ENCODE measurements around the gene ITGAX.

Gene ITGAX

DNA sequence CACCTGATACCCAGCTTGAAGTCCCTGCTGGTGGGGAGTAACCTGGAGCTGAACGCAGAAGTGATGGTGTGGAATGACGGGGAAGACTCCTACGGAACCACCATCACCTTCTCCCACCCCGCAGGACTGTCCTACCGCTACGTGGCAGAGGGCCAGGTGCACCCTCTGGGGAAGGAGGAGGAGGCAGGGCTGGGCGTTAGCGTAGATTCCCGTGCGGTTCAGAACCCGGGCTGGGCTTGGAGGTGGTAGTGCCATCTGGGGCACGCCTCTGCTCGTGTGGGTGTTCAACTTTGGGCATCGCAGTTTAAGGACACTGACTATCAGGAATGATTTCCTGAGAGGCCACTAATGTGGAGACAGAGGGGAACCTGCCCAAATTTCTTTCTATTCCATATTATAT, 18.3 kb downstream of the ITGAX start:
- DNase-seq (ENCODE audit: low read depth, low spot score) = no peak

DNA sequence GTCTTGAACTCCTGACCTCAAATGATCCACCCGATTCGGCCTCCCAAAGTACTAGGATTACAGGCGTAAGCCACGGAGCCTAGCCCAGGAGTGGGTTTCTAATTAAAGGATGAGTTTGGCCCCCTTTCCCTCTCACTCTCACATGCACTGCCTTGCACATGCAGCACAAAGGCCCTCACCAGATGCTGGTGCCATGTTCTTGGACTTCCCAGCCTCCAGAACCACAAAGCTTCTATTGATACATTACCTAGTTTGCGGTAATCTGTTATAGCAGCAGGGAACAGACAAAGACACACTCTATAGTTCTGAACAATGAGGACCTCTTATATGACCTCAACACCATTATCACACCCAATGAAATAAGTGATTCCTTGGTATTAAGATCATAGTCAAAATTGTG, 20.3 kb downstream of the ITGAX start:
- no peak for DNase-seq (ENCODE audit: low read depth, low spot score)

DNA sequence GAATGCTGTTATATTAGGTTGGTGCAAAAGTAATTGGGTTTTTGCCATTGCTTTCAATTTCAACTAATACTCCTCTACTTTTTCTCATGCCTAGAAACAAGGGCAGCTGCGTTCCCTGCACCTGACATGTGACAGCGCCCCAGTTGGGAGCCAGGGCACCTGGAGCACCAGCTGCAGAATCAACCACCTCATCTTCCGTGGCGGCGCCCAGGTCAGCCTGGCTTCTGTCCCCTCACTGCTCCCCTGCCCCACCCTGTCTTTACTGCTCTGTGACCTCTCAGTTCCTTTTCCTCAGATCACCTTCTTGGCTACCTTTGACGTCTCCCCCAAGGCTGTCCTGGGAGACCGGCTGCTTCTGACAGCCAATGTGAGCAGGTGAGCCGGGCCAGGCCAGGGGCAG, 21.7 kb downstream of the ITGAX start:
- DNase-seq (ENCODE audit: low read depth, low spot score) = no peak

DNA sequence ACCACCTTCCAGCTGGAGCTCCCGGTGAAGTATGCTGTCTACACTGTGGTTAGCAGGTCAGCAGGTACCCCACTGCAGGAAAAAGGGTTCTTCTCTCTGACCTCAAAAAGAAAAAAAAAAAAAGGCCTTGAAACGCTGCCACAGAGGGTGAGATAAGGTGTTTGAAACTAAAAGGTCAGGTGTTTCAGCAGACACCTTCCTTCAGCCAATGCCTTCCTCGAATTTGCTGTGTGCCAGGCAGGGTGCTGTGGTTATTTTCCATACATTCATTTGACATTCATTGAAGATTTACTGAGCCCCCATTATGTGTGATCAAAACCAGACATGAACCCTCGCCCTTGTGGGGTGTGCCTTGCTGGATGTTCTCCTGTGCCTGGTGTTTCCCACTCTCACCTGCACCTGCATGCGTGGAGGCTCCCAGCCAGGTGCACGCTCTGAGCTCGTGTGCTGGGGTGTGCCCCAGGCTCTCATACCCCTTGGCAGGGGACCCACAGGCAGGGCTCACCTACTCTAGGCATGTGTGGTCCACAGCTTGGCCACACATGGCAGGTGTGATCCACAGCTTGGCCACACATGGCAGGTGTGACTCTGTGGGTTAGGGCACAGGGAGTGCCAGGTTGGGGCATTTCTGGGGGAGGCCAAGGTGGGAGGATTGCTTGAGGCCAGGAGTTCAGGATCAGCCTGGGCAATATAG, 22.4 kb downstream of the ITGAX start:
- no peak for DNase-seq (ENCODE audit: low read depth, low spot score)

DNA sequence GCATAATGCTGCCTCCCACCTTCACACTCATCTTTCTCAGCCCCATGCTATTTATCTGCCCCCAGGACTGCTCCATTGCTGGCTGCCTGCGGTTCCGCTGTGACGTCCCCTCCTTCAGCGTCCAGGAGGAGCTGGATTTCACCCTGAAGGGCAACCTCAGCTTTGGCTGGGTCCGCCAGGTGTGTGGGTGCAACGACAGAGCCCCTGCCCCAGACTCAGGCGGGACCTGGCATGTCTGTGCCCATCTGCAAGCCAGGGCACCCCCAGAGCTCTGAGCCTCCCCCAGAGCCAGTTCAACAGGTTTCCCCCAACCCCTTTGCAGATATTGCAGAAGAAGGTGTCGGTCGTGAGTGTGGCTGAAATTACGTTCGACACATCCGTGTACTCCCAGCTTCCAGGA, 25.2 kb downstream of the ITGAX start:
- no peak for DNase-seq (ENCODE audit: low read depth, low spot score)

DNA sequence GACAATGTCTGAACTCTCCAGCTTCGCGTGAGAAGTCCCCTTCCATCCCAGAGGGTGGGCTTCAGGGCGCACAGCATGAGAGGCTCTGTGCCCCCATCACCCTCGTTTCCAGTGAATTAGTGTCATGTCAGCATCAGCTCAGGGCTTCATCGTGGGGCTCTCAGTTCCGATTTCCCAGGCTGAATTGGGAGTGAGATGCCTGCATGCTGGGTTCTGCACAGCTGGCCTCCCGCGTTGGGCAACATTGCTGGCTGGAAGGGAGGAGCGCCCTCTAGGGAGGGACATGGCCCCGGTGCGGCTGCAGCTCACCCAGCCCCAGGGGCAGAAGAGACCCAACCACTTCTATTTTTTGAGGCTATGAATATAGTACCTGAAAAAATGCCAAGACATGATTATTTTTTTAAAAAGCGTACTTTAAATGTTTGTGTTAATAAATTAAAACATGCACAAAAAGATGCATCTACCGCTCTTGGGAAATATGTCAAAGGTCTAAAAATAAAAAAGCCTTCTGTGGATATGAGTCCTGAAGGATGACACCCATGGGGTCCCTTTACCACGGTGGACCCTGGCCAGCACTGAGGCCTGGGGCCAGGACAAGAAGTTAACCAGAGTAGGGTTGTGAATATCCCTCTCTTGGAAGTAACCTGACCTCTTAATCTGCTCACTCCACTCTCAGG, 27.6 kb downstream of the ITGAX start:
- DNase-seq (ENCODE audit: low read depth, low spot score) = peak; percentile 83

DNA sequence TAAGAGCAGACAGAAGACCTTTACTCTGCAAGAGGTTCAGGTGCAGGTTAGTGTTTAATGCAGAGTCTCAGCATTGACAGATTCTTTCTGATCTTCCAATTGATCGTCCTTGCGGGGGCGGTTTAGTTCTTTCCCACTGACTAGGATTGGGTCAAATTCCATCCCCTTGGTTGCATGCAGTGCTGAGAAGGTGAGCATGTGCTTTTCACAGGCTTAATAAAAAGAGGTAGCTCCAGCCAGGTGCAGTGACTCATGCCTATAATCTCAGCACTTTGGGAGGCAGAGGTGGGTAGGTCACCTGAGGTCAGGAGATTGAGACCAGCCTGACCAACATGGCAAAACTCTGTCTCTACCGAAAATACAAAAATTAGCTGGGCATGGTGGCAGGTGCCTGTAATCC, 30.7 kb downstream of the ITGAX start:
- DNase-seq (ENCODE audit: low read depth, low spot score) = no peak

DNA sequence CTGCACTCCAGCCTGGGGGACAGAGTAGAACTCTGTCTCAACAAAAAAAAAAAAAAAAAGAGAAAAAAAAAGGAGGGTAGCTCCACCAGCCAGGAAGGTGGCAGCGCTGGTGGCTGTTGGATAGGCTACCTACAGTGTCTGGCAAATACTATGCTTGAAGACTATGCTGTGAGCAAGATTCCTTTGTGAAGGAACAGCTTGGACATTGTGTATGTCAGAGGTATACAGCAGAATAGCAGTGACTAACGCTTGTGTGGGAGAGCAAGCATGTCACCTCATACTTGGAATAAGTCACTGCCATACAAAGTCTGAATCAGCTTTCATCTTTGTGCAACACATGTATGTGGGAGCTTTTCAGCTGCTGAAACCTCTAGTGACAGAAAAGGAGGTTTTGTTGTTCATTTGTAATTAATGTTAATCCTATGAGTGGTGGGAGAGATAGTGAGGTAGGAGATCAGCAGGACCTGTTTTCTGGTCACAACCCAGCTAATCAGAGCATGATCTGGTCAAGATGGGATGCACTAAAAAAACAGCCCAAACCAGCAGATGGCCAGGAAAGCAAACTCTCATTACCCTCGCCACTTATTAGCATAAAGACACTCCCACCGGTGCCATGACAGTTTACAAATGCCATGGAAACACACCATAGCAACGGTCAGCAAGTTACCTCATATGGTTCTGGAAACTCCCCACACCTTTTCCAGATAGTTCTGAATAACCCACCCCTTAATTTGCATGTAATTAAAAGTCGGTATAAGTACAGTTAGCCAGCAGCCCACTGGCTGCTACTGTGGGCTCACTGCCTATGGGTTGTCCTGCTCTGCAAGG, 31.4 kb downstream of the ITGAX start:
- peak; percentile 33 for DNase-seq (ENCODE audit: low read depth, low spot score)

DNA sequence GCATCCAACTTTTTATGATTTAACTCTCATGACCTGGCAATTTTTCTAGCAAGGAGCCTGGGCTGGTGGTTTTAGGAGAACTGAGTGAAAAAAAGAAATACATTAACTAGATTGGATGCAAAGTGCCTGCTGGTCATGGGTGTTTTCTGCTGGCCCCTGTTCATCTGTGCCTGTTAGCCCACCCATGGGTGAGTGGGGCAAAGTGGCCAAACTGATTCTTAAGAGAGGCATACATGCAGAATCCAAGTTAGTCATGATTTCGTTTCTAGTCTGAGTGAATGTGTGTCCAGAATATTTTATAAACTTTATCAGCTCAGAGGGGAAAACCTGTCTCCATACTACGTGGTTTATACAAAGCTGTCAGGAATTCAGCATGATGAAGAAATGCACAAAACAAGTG, 33.6 kb downstream of the ITGAX start:
- no peak for DNase-seq (ENCODE audit: low read depth, low spot score)

DNA sequence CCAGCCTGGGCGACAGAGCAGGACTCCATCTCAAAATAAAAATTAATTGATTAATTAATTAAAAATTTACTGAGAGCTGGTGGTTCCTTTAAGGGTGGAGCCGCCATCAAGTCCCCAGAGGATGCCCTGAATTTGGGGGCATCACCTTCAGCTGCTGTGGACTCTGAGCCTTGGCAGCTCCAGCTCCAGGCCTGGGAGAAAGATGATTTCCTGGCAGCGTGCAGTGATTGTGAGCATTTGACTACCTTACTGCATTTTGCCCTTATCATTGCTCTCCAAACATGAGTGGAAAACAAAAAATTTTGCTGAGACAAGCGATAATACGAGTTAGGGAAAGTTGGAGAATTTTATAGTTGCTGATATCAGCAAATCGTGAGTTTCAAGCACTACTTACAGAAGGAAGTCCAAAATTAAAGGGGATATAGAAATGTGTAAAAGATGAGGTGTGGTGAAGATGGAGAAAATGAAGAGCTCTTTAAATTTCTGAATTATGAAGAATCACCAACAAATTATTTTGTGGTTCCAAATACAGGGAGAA, 35.6 kb downstream of the ITGAX start:
- DNase-seq (ENCODE audit: low read depth, low spot score) = no peak

DNA sequence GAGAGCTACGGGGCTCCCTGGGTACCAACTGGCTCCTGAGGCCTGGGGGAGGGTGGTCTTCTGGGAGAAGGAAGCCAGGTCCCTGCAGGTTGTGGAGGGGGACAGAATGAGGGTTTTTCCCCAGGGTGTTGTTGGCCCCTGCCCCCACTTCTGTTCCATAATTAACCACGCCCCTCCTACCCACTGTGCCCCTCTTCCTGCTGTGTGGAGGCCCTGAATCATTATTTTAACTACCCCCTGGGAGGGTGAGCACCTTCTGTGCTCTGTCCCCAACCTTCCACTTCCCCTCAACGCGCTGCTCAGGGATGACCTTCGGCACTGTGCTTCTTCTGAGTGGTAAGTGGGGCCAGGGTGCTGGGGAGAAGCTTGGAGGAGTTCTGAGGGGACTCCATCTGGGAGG, 38.1 kb downstream of the ITGAX start, which contains the start of gene ITGAD:
TSS of gene ITGAD (plus strand) at position 280 of the 400 bp plus-strand sequence. CDS start at position 306, 26 bp downstream.
- no peak for DNase-seq (ENCODE audit: low read depth, low spot score)

DNA sequence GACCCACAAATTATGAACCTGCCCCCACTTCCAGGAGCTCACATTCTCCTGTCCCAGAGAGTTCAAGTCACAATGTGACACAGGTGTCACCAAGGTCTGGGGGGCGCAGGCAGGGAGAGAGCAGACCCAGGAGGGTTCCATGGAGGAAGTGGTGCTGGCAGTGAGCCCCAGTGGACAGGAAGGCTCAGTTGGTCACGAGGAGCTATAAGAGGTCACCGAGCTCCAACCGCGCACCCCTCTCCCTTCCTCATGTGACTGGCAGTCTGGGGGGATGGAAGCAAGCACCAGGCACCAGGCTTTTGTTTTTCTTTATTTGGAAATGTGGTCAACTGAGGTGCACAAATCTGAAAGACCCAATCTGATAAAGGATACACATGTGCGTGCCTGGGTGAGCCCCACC, 40.7 kb downstream of the ITGAX start:
- no peak for DNase-seq (ENCODE audit: low read depth, low spot score)

DNA sequence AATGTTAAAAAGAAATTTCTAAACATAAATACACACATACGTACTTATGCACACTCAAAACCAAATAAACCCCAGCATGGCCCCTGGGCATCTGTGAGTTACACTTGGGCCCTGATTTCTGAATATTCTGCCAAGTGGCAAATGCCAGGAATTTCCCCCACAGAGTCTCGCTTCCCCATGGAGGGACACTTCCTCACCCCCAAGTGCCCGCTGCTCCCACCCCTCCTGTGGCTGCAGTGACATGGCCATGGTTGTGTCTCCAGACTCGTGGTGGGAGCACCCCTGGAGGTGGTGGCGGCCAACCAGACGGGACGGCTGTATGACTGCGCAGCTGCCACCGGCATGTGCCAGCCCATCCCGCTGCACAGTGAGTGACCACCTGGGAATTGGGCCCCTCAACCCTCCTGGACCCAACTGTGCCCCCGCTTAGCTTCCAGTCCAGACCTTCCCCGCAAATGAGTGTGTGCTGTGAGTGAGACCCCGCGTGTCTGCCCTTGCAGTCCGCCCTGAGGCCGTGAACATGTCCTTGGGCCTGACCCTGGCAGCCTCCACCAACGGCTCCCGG, 42.2 kb downstream of the ITGAX start:
- DNase-seq (ENCODE audit: low read depth, low spot score) = no peak

DNA sequence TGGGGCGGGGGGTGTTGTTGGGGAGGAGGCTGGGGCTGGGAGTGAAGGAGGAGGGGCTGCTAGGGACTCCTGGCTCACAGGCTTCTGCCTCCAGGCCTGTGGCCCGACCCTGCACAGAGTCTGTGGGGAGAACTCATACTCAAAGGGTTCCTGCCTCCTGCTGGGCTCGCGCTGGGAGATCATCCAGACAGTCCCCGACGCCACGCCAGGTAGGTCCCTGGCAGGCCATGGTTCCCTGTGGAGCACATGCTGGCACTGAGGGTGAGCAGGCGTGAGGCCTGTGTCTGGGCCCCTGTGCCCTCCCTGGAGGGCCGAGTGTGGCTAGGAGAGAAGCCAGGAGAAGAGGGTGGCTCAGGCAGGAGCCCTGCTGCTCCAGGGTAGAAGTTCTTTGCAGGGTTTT, 42.7 kb downstream of the ITGAX start:
- no peak for DNase-seq (ENCODE audit: low read depth, low spot score)

DNA sequence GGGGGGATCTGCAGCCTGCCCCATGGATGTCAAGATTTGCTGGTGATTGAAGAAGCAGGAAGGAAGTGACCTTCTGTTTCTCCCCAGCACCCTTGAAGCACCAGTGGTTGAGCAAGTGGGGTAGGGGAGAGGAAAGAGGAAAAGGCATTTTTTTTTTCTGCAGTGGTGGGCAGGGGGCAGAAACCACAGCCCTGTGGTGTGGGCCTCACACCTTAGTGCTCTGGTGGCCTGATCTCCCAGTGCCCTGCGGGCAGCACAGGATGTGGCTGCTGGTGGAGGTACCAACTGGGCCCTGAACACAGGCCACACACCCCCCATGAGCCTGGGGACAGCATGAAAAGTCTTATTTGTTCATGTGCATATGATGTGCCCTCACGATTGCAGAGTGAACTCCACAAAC, 45.2 kb downstream of the ITGAX start:
- DNase-seq (ENCODE audit: low read depth, low spot score) = no peak

DNA sequence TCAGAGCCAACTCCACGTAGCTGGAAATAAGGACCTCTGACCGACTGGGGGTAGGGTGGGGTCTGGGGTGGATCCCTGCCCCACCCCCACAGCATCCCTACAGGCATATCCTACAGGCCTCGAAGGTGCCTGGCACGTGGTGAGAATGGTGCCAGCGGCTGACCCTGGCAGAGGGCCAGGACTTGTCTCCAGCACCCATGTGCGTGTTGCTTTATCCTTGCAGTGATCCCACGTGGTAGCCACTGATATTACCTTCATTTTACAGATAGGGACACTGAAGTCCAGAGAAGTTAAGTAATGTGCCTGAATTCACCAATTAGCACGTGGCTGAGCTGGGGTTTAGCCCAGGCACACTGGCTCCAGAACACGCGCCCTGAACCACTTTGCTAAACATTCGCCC, 46.5 kb downstream of the ITGAX start:
- no peak for DNase-seq (ENCODE audit: low read depth, low spot score)

DNA sequence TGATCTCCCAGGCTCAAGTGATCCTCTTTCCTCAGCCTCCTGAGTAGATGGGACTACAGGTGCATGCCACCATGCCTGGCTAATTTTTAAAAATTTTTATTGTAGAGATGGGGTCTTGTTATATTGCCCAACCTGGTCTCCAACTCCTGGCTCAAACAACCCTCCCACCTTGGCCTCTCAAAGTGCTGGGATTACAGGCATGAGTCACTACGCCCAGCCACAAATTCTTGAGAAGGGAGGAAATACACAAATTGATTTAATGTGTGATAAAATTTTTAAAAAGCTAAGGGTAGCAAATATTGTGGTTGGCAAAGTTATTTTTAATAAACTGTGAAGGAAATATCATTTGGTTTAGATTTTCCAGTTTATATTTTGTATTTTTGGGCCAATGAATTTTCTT, 47.7 kb downstream of the ITGAX start:
- DNase-seq (ENCODE audit: low read depth, low spot score) = no peak

DNA sequence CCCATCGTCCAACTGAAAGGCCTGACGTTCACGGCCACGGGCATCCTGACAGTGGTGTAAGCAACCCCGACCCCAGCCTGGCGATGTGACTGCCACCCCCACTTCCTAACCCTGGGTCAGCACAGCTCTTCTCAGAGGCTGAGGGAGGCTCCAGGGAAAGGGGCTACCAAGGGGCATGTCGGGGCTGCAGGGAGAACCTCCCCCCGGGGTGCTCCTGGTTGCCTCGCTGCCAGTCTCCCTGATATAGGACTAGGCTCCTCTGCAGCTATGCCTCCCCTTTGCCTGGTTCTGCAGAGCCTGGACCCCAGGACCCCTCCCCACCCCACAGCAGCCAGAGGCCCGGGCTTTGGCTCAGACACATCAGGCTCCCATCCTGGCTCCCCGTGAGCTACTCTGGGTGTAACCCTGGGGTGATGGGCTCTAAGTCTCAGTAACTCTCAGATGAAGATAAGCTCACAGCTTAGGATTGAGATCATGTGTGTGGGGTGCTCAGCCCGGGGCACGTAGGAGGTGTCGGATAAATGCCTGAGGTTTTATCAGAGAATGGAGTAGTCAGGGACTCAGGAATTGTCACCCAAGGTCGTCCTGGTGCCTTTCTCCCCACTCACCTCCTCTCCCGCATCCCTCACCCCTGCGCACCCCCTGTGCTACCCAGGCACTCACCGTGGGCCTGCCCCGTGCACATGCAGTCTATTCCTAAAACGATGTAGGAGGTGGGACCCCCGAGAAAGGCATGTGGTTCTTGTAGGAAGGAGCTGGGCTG, 48.8 kb downstream of the ITGAX start:
- no peak for DNase-seq (ENCODE audit: low read depth, low spot score)

DNA sequence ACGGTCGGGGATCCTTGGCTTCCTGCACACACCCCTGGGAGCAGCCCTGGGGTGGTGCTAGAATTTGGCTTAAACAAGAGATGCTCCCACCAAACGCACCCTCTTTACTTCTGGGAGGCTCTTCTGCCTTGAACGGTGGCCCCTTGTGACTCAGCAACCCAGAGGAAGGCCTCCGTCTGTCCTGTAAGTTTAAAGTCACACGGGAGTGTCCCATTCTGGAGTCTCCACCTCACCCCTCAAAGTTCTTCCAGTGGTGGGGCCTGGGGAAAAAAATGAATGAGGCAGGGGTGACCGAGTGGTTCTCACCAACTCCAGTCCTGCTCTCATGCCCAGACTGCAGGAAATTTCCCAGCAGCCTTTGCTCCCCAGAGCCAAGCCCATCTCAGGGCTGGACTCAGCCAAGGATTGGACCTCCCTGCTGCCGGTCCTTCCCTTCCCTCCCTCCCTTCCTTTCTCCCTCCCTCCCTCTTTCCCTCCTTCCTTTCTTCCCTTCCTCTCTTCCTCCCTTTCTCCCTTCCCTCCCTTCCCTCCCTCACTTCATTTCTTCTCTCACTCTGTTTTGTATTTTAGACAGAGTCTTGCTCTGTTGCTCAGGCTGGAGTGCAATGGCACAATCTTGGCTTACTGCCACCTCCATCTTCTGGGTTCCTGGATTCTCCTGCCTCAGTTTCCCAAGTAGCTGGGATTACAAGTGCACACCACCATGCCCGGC, 49.5 kb downstream of the ITGAX start:
- no peak for DNase-seq (ENCODE audit: low read depth, low spot score)

DNA sequence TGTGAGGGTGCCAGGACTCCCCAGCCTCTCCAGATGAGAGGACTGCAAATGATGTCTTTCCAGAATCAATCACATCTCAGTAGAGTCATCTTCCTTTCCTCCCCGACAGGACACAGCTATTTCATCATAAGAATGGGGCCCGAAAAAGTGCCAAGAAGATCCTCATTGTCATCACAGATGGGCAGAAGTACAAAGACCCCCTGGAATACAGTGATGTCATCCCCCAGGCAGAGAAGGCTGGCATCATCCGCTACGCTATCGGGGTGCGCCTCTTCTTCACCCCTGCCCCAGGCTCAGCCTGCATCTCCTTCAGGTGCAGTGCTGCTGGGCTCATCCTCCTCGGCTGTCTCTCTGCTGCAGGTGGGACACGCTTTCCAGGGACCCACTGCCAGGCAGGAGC, 52.4 kb downstream of the ITGAX start:
- no peak for DNase-seq (ENCODE audit: low read depth, low spot score)

DNA sequence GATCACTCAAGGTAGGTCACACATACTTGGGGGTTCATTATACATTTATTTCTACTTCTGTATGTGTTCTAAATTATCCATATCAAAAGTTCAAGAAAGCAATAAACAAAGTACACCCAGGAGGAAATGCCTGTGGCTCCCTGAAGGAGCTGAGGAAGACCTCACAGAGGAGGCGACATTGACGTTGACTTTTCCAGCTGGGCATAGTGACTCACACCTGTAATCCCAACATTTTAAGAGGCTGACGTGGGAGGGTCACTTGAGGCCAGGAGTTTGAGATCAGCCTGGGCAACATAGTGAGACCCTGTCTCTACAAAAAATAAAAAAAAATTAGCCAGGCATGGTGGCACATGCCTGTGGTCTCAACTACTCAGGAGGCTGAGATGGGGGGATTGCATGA, 54.5 kb downstream of the ITGAX start:
- DNase-seq (ENCODE audit: low read depth, low spot score) = no peak

Measured in ELF-1 (cell line).